RWPE2 (cell line): ENCODE data around the gene LRP4.

ENCODE experiments used
- ATAC-seq: fragments of 200-7000 bp; cut with Tn5 transposase; 3 replicates; pipeline ENCODE4 v1.9.1; 2021; ENCODE audit warnings: low read depth
- DNase-seq: peaks from one replicate; pipeline ENCODE4 v3.0.0-alpha.2; 2020; ENCODE audit warnings: low spot score
- H3K27ac ChIP-seq: fragments of 450-650 bp; 2 replicates; pipeline ENCODE4 v1.5.1; 2017; ENCODE audit warnings: mild to moderate bottlenecking; ENCODE audit not compliant: poor library complexity, severe bottlenecking
- H3K27me3 ChIP-seq: fragments of 250-450 bp; sonication (Bioruptor Pico); 2 replicates; pipeline ENCODE4 v1.5.1; 2021; ENCODE audit warnings: mild to moderate bottlenecking, moderate library complexity; ENCODE audit not compliant: insufficient read depth, poor library complexity, severe bottlenecking
- H3K36me3 ChIP-seq: fragments of 250-450 bp; sonication (Bioruptor Pico); 2 replicates; pipeline ENCODE4 v1.5.1; 2020; ENCODE audit warnings: low read depth, mild to moderate bottlenecking, moderate library complexity
- H3K4me1 ChIP-seq: fragments of 250-450 bp; sonication (Bioruptor Pico); 2 replicates; pipeline ENCODE4 v1.5.1; 2021; ENCODE audit warnings: mild to moderate bottlenecking, moderate library complexity; ENCODE audit not compliant: insufficient read depth, poor library complexity, severe bottlenecking
- H3K4me3 ChIP-seq: fragments of 250-450 bp; sonication (Bioruptor Pico); 2 replicates; pipeline ENCODE4 v1.5.1; 2021; ENCODE audit warnings: mild to moderate bottlenecking, moderate library complexity; ENCODE audit not compliant: severe bottlenecking
- H3K9me3 ChIP-seq: fragments of 250-450 bp; sonication (Bioruptor Pico); 2 replicates; pipeline ENCODE4 v1.5.1; 2021; ENCODE audit warnings: mild to moderate bottlenecking, moderate library complexity; ENCODE audit not compliant: severe bottlenecking
- CTCF ChIP-seq: fragments of 450-650 bp; IDR thresholded peaks from one replicate; pipeline ENCODE4 v1.5.1; 2017; ENCODE audit warnings: mild to moderate bottlenecking, moderate library complexity; ENCODE audit not compliant: poor library complexity, severe bottlenecking

Gene LRP4

GRCh38 chr11:46920755-46921154, 2.4 kb upstream of the LRP4 start:
- Histone ChIP-seq H3K9me3 (no peaks in the 10 kb centered on the region), H3K27me3 (no peaks in the 10 kb centered on the region), H3K4me1 (no peaks in the 10 kb centered on the region), H3K36me3 (no peaks in the 10 kb centered on the region), H3K4me3 (no peak overlapping the region), H3K27ac (peak overlapping the region; percentile 1)
- peak; percentile 77 for ATAC-seq
- TF ChIP-seq CTCF = no peak
- peak; percentile 65 for DNase-seq

- Histone ChIP-seq H3K4me1 (peaks cover 9% of the 10 kb centered on the region), H3K9me3 (no peaks in the 10 kb centered on the region), H3K36me3 (no peaks in the 10 kb centered on the region), H3K27ac (no peak overlapping the region), H3K4me3 (peak overlapping the region; percentile 81), H3K27me3 (no peaks in the 10 kb centered on the region)
- no peak for TF ChIP-seq CTCF
- DNase-seq = no peak
- ATAC-seq = no peak
Observed at GRCh38 chr11:46918788-46919513, 601 bp upstream of the LRP4 start.

GRCh38 chr11:46917762-46918082, 628 bp downstream of the LRP4 start:
- peaks cover 13% of the 10 kb centered on the region for H3K4me1 ChIP-seq
- ATAC-seq (no peak), DNase-seq (no peak)
- H3K4me3 ChIP-seq = peak overlapping the region; percentile 81
- no peaks in the 10 kb centered on the region for H3K36me3 ChIP-seq
- peak overlapping the region; percentile 56 for H3K27ac ChIP-seq
- TF ChIP-seq CTCF = no peak
- no peaks in the 10 kb centered on the region for H3K27me3 ChIP-seq
- no peaks in the 10 kb centered on the region for H3K9me3 ChIP-seq

- peaks cover 18% of the 10 kb centered on the region for H3K4me1 ChIP-seq
- no peaks in the 10 kb centered on the region for H3K9me3 ChIP-seq
- no peak for TF ChIP-seq CTCF
- DNase-seq = no peak
- no peaks in the 10 kb centered on the region for H3K27me3 ChIP-seq
- peak; percentile 2; the same call in 2 of the 3 replicates for ATAC-seq
- H3K27ac ChIP-seq = peak overlapping the region; percentile 56
- no peaks in the 10 kb centered on the region for H3K36me3 ChIP-seq
- H3K4me3 ChIP-seq = peak overlapping the region; percentile 81
Observed at GRCh38 chr11:46917109-46917761, 1.1 kb downstream of the LRP4 start.
